Measurements from ENCODE around the gene CAP2.

GRCh38 chr6:17525637-17526036, 132.2 kb downstream of the CAP2 start:
- TF ChIP-seq CTCF (IDR thresholded peaks at IDR 0.05): no peak
- no peak for TF ChIP-seq POLR2A (IDR thresholded peaks at IDR 0.05)
- no peak for TF ChIP-seq EP300 (IDR thresholded peaks at IDR 0.05)
- TF ChIP-seq POLR2AphosphoS5 (IDR thresholded peaks at IDR 0.05): no peak
